NCI-H2227 (cell line): ENCODE results near the gene DGKG.

ENCODE experiments used
- DNase-seq: peaks from one replicate; lab custom pipeline; 2025; ENCODE audit not compliant: unreplicated experiment; lab: John Stamatoyannopoulos, UW

The DGKG gene

GRCh38 chr3:186118692-186119091 is 243.3 kb downstream of the DGKG start:
- DNase-seq: no peak

- DNase-seq: no peak
Observed at GRCh38 chr3:186117521-186118134, 244.4 kb downstream of the DGKG start.

- no peak for DNase-seq
Observed at GRCh38 chr3:186115239-186115996, 246.6 kb downstream of the DGKG start.

- DNase-seq: no peak
Observed at GRCh38 chr3:186110975-186111974, 250.8 kb downstream of the DGKG start.

- DNase-seq: peak; percentile 42
Observed at GRCh38 chr3:186109897-186110803, 251.9 kb downstream of the DGKG start.

- peak; percentile 99 for DNase-seq
Observed at GRCh38 chr3:186108941-186109865, 252.8 kb downstream of the DGKG start, which contains the start of gene ETV5. ETV5 (minus strand) TSS chr3:186109089; CDS start chr3:186105868, 3,221 bp downstream.

GRCh38 chr3:186108106-186108940 is 253.7 kb downstream of the DGKG start:
- DNase-seq: peak; percentile 66

- DNase-seq: peak; percentile 73
Observed at GRCh38 chr3:186107215-186108105, 254.6 kb downstream of the DGKG start.

GRCh38 chr3:186105543-186105942 is 256.5 kb downstream of the DGKG start:
- no peak for DNase-seq

- DNase-seq: no peak
Observed at GRCh38 chr3:186102687-186103086, 259.3 kb downstream of the DGKG start.

- DNase-seq: no peak
Observed at GRCh38 chr3:186100398-186100797, 261.6 kb downstream of the DGKG start.

- peak; percentile 30 for DNase-seq
Observed at GRCh38 chr3:186099178-186099577, 262.9 kb downstream of the DGKG start.

GRCh38 chr3:186098740-186099139 is 263.3 kb downstream of the DGKG start:
- DNase-seq: no peak

GRCh38 chr3:186097663-186098451 is 264.2 kb downstream of the DGKG start:
- peak; percentile 92 for DNase-seq

GRCh38 chr3:186097317-186097662 is 264.7 kb downstream of the DGKG start:
- no peak for DNase-seq
